HCT116 (cell line): ENCODE results near the gene LIMK2.

ENCODE experiments used
- EZH2 ChIP-seq: fragments of 200-600 bp; sonication (generic); IDR thresholded peaks from 2 replicates; pipeline ENCODE4 v1.6.1; 2017; ENCODE audit warnings: antibody characterized with exemption, mixed run types
- JUND ChIP-seq: IDR thresholded peaks from 2 replicates; pipeline ENCODE4 v1.6.1; 2012
- SIN3A ChIP-seq: IDR thresholded peaks from 2 replicates; pipeline ENCODE4 v1.6.1; 2012; ENCODE audit warnings: low read depth

DNA sequence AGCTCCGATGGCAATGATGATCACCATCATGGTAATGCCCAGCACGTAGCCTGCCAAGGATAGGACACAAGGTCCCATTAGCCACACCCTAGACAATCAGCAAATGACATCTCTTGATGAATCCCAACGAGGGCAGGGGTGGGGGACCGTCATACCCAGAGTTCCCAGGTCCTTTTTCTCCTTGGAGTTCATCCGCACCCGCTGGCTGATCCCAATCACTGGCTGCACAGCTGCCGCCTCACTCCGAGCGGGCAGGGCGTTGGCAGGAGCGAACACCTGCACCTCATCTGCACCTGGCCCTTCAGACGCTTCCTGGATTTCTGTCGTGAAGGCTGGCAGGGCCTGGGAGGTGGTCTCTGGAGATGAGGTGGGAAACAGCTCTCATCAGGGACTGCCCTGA, 77.2 kb downstream of the LIMK2 start:
- no peak for TF ChIP-seq EZH2
- no peak for TF ChIP-seq SIN3A
- no peak for TF ChIP-seq JUND
